OCI-LY7 (cell line): Measurements from ENCODE around the gene MRPL48. TPM values are rescaled to one million over a fixed set of nuclear protein-coding genes. Genes with fewer than 3 reads are reported as not detected.

Source experiments
- BruUV-seq: library from RNA; stranded (reverse); fragments of 400-500 nt; replicated peaks from 2 replicates; lab custom pipeline; 2021; lab: Mats Ljungman, UMichigan
- CTCF ChIA-PET: fragments of 300-600 bp; sonication (Branson Sonifier 250); formaldehyde crosslinking; loops from one replicate; lab custom pipeline; 2022; ENCODE audit warnings: antibody characterized with exemption; ENCODE audit not compliant: unreplicated experiment; lab: Charles Lee
- POLR2A ChIA-PET: fragments of 300-600 bp; sonication (Branson Sonifier 250); formaldehyde crosslinking; loops from one replicate; lab custom pipeline; 2022; ENCODE audit warnings: antibody characterized with exemption; lab: Charles Lee
- DNase-seq: peaks from one replicate; pipeline ENCODE4 v3.0.0-alpha.2; 2015; ENCODE audit warnings: low spot score
- H2AFZ ChIP-seq: fragments of 200-600 bp; sonication (generic), shearing (Covaris generic); 2 replicates; pipeline ENCODE4 v1.6.1; 2014; ENCODE audit warnings: mild to moderate bottlenecking, antibody characterized with exemption, low read length, moderate library complexity
- H3K27ac ChIP-seq: fragments of 200-600 bp; sonication (generic); 2 replicates; pipeline ENCODE4 v1.5.1; 2014; ENCODE audit warnings: mixed run types, low read depth, mild to moderate bottlenecking, moderate library complexity, low read length, inconsistent platforms; ENCODE audit not compliant: poor library complexity, severe bottlenecking
- H3K36me3 ChIP-seq: fragments of 200-600 bp; sonication (generic); 2 replicates; pipeline ENCODE4 v1.6.1; 2014; ENCODE audit warnings: mild to moderate bottlenecking, antibody characterized with exemption, low read length, moderate library complexity, mixed read lengths; ENCODE audit not compliant: insufficient read depth
- H3K4me1 ChIP-seq: fragments of 200-600 bp; sonication (generic); 2 replicates; pipeline ENCODE4 v1.5.1; 2014; ENCODE audit warnings: mild to moderate bottlenecking, low read length; ENCODE audit not compliant: insufficient read depth, poor library complexity, severe bottlenecking
- H3K4me2 ChIP-seq: fragments of 200-600 bp; sonication (generic); 2 replicates; pipeline ENCODE4 v1.6.1; 2014; ENCODE audit warnings: mild to moderate bottlenecking, low read length
- H3K4me3 ChIP-seq: fragments of 200-600 bp; sonication (generic); 2 replicates; pipeline ENCODE4 v1.5.1; 2014; ENCODE audit warnings: mild to moderate bottlenecking, low read depth, low read length; ENCODE audit not compliant: poor library complexity, severe bottlenecking
- H3K79me2 ChIP-seq: fragments of 200-600 bp; sonication (generic); 2 replicates; pipeline ENCODE4 v1.6.1; 2016; ENCODE audit warnings: low read depth, mild to moderate bottlenecking, low read length, moderate library complexity, mixed read lengths; ENCODE audit not compliant: insufficient read depth
- H3K9me2 ChIP-seq: fragments of 200-600 bp; sonication (generic); 2 replicates; pipeline ENCODE4 v1.6.1; 2016; ENCODE audit warnings: mild to moderate bottlenecking, low read length, mixed read lengths; ENCODE audit not compliant: insufficient read depth
- H3K9me3 ChIP-seq: fragments of 200-600 bp; sonication (generic); 2 replicates; pipeline ENCODE4 v1.6.1; 2014; ENCODE audit warnings: mild to moderate bottlenecking, mixed run types, low read length, mixed read lengths
- H4K20me1 ChIP-seq: fragments of 200-600 bp; sonication (generic); 2 replicates; pipeline ENCODE4 v1.6.1; 2014; ENCODE audit warnings: mild to moderate bottlenecking, antibody characterized with exemption, low read length, moderate library complexity, mixed read lengths; ENCODE audit not compliant: insufficient read depth
- EZH2phosphoT487 ChIP-seq: fragments of 200-600 bp; sonication (generic); IDR thresholded peaks from 2 replicates; pipeline ENCODE4 v1.6.1; 2018; ENCODE audit warnings: low read depth, borderline replicate concordance, mild to moderate bottlenecking, mixed run types, antibody characterized with exemption, low read length, moderate library complexity, mixed read lengths
- intact Hi-C: fragments of 100-400 bp; cut with micrococcal nuclease; formaldehyde crosslinking; loops from one replicate; pipeline ENCODE4 v1.10.0; 2022; ENCODE audit not compliant: unreplicated experiment
- total RNA-seq, 2 experiments: library from RNA; depleted of rRNA in 1 of 2; stranded (reverse); fragments of >200 nt in 1 of 2; shearing (Covaris generic) in 1 of 2; gene quantifications; 2 replicates each; pipeline ENCODE4 v1.2.3, GENCODE V29; 2014 to 2022
- TF ChIP-seq, protein P1 (sequence below): fragments of 200-600 bp; sonication (generic); conservative IDR thresholded peaks from 2 replicates; pipeline ENCODE4 v1.5.1; 2014; ENCODE audit warnings: mild to moderate bottlenecking, antibody characterized with exemption, low read length, moderate library complexity, mixed read lengths

Gene MRPL48
- total RNA-seq, 2 experiments from 2014 or later, result 63.9 to 167 TPM

- Histone ChIP-seq H3K27ac (no peak overlapping the region), H3K9me3 (no peaks in the 10 kb centered on the region), H3K36me3 (peaks cover 77% of the 10 kb centered on the region), H2AFZ (no peak overlapping the region), H3K79me2 (no peaks in the 10 kb centered on the region), H3K4me2 (no peak overlapping the region), H3K4me3 (no peak overlapping the region), H3K9me2 (no peaks in the 10 kb centered on the region), H3K4me1 (no peaks in the 10 kb centered on the region), H4K20me1 (no peaks in the 10 kb centered on the region)
- ChIA-PET CTCF (no interaction called here), POLR2A (interaction anchor here (0.6 to 1.5 kb wide), 2 partner anchors 10 to 314 kb away, joined by 3 to 5 read pairs; partner anchors contain the start of genes COA4 and PAAF1)
- BruUV-seq, result no TSS peak
- intact Hi-C loops, result no loop called here
- no peak for DNase-seq
- TF ChIP-seq, protein P1, sequence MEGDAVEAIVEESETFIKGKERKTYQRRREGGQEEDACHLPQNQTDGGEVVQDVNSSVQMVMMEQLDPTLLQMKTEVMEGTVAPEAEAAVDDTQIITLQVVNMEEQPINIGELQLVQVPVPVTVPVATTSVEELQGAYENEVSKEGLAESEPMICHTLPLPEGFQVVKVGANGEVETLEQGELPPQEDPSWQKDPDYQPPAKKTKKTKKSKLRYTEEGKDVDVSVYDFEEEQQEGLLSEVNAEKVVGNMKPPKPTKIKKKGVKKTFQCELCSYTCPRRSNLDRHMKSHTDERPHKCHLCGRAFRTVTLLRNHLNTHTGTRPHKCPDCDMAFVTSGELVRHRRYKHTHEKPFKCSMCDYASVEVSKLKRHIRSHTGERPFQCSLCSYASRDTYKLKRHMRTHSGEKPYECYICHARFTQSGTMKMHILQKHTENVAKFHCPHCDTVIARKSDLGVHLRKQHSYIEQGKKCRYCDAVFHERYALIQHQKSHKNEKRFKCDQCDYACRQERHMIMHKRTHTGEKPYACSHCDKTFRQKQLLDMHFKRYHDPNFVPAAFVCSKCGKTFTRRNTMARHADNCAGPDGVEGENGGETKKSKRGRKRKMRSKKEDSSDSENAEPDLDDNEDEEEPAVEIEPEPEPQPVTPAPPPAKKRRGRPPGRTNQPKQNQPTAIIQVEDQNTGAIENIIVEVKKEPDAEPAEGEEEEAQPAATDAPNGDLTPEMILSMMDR, result no peak
- no peak for TF ChIP-seq EZH2phosphoT487
Observed at GRCh38 chr11:73866586-73866996, 78.9 kb downstream of the MRPL48 start.

- no TSS peak for BruUV-seq
- Histone ChIP-seq H3K4me2 (no peak overlapping the region), H3K4me3 (no peak overlapping the region), H3K79me2 (peaks cover 13% of the 10 kb centered on the region; the same call in 1 of the 2 replicates), H3K4me1 (no peaks in the 10 kb centered on the region), H2AFZ (no peak overlapping the region), H3K9me2 (no peaks in the 10 kb centered on the region), H3K36me3 (peaks cover 81% of the 10 kb centered on the region), H4K20me1 (no peaks in the 10 kb centered on the region), H3K9me3 (no peaks in the 10 kb centered on the region), H3K27ac (no peak overlapping the region)
- CTCF ChIA-PET, result no interaction called here
- DNase-seq, result no peak
- intact Hi-C loops, result no loop called here
- TF ChIP-seq, protein P1, result no peak
- TF ChIP-seq EZH2phosphoT487, result no peak
- POLR2A ChIA-PET, result interaction anchor here (0.7 to 0.9 kb wide), 2 partner anchors 9 to 16 kb away, joined by 3 read pairs; no protein-coding TSS in a partner anchor
Observed at GRCh38 chr11:73869332-73869949, 81.8 kb downstream of the MRPL48 start.

- CTCF ChIA-PET, result no interaction called here
- Histone ChIP-seq H4K20me1 (no peaks in the 10 kb centered on the region), H3K79me2 (peaks cover 21% of the 10 kb centered on the region), H2AFZ (no peak overlapping the region), H3K9me3 (no peaks in the 10 kb centered on the region), H3K4me3 (no peak overlapping the region), H3K4me2 (no peak overlapping the region), H3K36me3 (peaks cover 83% of the 10 kb centered on the region), H3K4me1 (peaks cover 8% of the 10 kb centered on the region), H3K9me2 (no peaks in the 10 kb centered on the region), H3K27ac (no peak overlapping the region)
- intact Hi-C loops, result no loop called here
- no TSS peak for BruUV-seq
- POLR2A ChIA-PET, result interaction anchor here (0.7 to 0.8 kb wide), 2 partner anchors 17 to 110 kb away, joined by 3 read pairs; no protein-coding TSS in a partner anchor
- no peak for TF ChIP-seq EZH2phosphoT487
- TF ChIP-seq, protein P1, result no peak
- DNase-seq, result no peak
Observed at GRCh38 chr11:73870261-73870660, 82.6 kb downstream of the MRPL48 start.
